Stimulated activated CD8-positive, alpha-beta memory T cell treated with anti-CD3 and anti-CD28 coated beads, Interleukin-7, amount 100 ng/mL, for 24 hours (primary cell): Measurements from ENCODE around the gene SEZ6L.

Experiments
- DNase-seq: peaks from one replicate; pipeline ENCODE4 v3.0.0-alpha.2; 2020; ENCODE audit warnings: low read depth

SEZ6L gene

GRCh38 chr22:26182723-26183122 lies 13.5 kb downstream of the SEZ6L start:
- DNase-seq, result no peak

GRCh38 chr22:26185190-26185589 lies 15.9 kb downstream of the SEZ6L start:
- no peak for DNase-seq

GRCh38 chr22:26188341-26188740 lies 19.1 kb downstream of the SEZ6L start:
- no peak for DNase-seq

GRCh38 chr22:26194313-26194712 lies 25.1 kb downstream of the SEZ6L start:
- no peak for DNase-seq

- no peak for DNase-seq
These were observed 25.6 kb downstream of the SEZ6L start for GRCh38 chr22:26194877-26195276.

GRCh38 chr22:26196657-26197056 lies 27.4 kb downstream of the SEZ6L start:
- DNase-seq, result no peak

- DNase-seq, result no peak
These were observed 28.2 kb downstream of the SEZ6L start for GRCh38 chr22:26197425-26197824.

GRCh38 chr22:26199665-26200064 lies 30.4 kb downstream of the SEZ6L start:
- no peak for DNase-seq

- DNase-seq, result no peak
These were observed 33.1 kb downstream of the SEZ6L start for GRCh38 chr22:26202280-26202924.

- no peak for DNase-seq
These were observed 36.2 kb downstream of the SEZ6L start for GRCh38 chr22:26205494-26205893.

- no peak for DNase-seq
These were observed 41.1 kb downstream of the SEZ6L start for GRCh38 chr22:26210334-26210733.

- DNase-seq, result no peak
These were observed 44.6 kb downstream of the SEZ6L start for GRCh38 chr22:26213826-26214225.

GRCh38 chr22:26214466-26214865 lies 45.2 kb downstream of the SEZ6L start:
- no peak for DNase-seq

GRCh38 chr22:26215736-26216135 lies 46.5 kb downstream of the SEZ6L start:
- no peak for DNase-seq

GRCh38 chr22:26225207-26225606 lies 55.9 kb downstream of the SEZ6L start:
- DNase-seq, result no peak

GRCh38 chr22:26226538-26227297 lies 57.5 kb downstream of the SEZ6L start:
- DNase-seq, result no peak

- no peak for DNase-seq
These were observed 60.6 kb downstream of the SEZ6L start for GRCh38 chr22:26229910-26230309.

GRCh38 chr22:26234296-26234695 lies 65.0 kb downstream of the SEZ6L start:
- no peak for DNase-seq

GRCh38 chr22:26235792-26236487 lies 66.7 kb downstream of the SEZ6L start:
- DNase-seq, result no peak

- no peak for DNase-seq
These were observed 67.7 kb downstream of the SEZ6L start for GRCh38 chr22:26236991-26237390.

- no peak for DNase-seq
These were observed 69.3 kb downstream of the SEZ6L start for GRCh38 chr22:26238596-26238995.

GRCh38 chr22:26239581-26239980 lies 70.3 kb downstream of the SEZ6L start:
- no peak for DNase-seq

- no peak for DNase-seq
These were observed 72.1 kb downstream of the SEZ6L start for GRCh38 chr22:26241361-26241760.
